SKM-1 treated with dmso at 0.1 percent for 144 hours (cell line): ENCODE measurements around the gene AQP2.

Experiments
- DNase-seq: peaks from one replicate; lab custom pipeline; 2025; ENCODE audit not compliant: unreplicated experiment; lab: John Stamatoyannopoulos, UW

AQP2 gene

GRCh38 chr12:49950273-49951251, at the start of gene AQP2:
TSS of gene AQP2 (plus strand) at chr12:49950737. CDS start at chr12:49950831, 94 bp downstream.
- no peak for DNase-seq

- DNase-seq = no peak
Measured at GRCh38 chr12:49901026-49901425, 49.5 kb upstream of the AQP2 start.

- no peak for DNase-seq
Measured at GRCh38 chr12:49901986-49902385, 48.6 kb upstream of the AQP2 start.

GRCh38 chr12:49902399-49903350, 47.9 kb upstream of the AQP2 start:
- DNase-seq = no peak

GRCh38 chr12:49903351-49903699, 47.2 kb upstream of the AQP2 start:
- no peak for DNase-seq

- no peak for DNase-seq
Measured at GRCh38 chr12:49903700-49904423, 46.7 kb upstream of the AQP2 start, which contains the start of gene FAIM2. TSS of gene FAIM2 (minus strand) at chr12:49903900. CDS start at chr12:49903792, 108 bp downstream.

GRCh38 chr12:49904601-49905000, 45.9 kb upstream of the AQP2 start:
- DNase-seq = no peak

GRCh38 chr12:49905718-49906314, 44.7 kb upstream of the AQP2 start:
- DNase-seq = no peak

- no peak for DNase-seq
Measured at GRCh38 chr12:49907352-49907751, 43.2 kb upstream of the AQP2 start.

GRCh38 chr12:49909356-49909755, 41.2 kb upstream of the AQP2 start:
- no peak for DNase-seq

- no peak for DNase-seq
Measured at GRCh38 chr12:49909826-49910225, 40.7 kb upstream of the AQP2 start.

GRCh38 chr12:49910331-49911212, 40.0 kb upstream of the AQP2 start:
- no peak for DNase-seq

GRCh38 chr12:49911213-49911605, 39.3 kb upstream of the AQP2 start:
- no peak for DNase-seq

GRCh38 chr12:49912345-49913255, 37.9 kb upstream of the AQP2 start:
- DNase-seq = no peak

- DNase-seq = no peak
Measured at GRCh38 chr12:49916129-49916919, 34.2 kb upstream of the AQP2 start.

GRCh38 chr12:49917166-49917787, 33.3 kb upstream of the AQP2 start:
- DNase-seq = no peak

- no peak for DNase-seq
Measured at GRCh38 chr12:49917788-49918173, 32.8 kb upstream of the AQP2 start.
